Measurements from ENCODE around the gene RNF112.
"Not testable (repeated sequence)": the region's sequence is repeated elsewhere in the genome, so short reads cannot be mapped to it uniquely, and the experiment has no call there.

Gene RNF112

DNA sequence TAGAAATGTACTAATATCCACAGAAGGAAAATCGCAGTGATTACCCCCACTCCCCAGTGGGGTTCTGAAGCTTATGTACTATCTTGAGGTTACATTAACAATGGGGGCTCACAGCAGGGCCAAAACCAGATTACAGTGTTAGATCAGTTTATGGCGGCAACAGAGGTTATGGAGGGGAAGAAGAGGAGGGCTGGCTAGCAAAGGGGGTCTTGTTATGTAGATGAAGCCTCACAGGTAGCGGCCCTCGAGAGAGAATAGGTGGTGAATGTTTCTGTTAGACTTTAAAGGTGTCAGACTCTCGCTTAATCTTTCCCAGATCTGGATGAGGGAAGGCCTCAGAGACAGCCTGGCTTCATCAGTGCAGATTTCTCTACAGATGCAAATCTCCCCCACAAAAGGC, 22.2 kb downstream of the RNF112 start:
- Histone ChIP-seq H3K27me3 (replicated peaks) (no peaks in the 10 kb centered on the region), H3K36me3 (replicated peaks) (no peaks in the 10 kb centered on the region), H3K27ac (no peak overlapping the region), H3K4me3 (ENCODE audit: low read depth, low read length) (no peak overlapping the region)
- DNase-seq = no peak
- in situ Hi-C loops (cut with HindIII; ENCODE audit: low pct_ligation_motif_present, low sequenced_read_pairs) = no loop called here
- TF ChIP-seq, protein P1, sequence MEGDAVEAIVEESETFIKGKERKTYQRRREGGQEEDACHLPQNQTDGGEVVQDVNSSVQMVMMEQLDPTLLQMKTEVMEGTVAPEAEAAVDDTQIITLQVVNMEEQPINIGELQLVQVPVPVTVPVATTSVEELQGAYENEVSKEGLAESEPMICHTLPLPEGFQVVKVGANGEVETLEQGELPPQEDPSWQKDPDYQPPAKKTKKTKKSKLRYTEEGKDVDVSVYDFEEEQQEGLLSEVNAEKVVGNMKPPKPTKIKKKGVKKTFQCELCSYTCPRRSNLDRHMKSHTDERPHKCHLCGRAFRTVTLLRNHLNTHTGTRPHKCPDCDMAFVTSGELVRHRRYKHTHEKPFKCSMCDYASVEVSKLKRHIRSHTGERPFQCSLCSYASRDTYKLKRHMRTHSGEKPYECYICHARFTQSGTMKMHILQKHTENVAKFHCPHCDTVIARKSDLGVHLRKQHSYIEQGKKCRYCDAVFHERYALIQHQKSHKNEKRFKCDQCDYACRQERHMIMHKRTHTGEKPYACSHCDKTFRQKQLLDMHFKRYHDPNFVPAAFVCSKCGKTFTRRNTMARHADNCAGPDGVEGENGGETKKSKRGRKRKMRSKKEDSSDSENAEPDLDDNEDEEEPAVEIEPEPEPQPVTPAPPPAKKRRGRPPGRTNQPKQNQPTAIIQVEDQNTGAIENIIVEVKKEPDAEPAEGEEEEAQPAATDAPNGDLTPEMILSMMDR (IDR thresholded peaks at IDR 0.05; ENCODE audit: low read depth, low read length, missing control alignments) = no peak

DNA sequence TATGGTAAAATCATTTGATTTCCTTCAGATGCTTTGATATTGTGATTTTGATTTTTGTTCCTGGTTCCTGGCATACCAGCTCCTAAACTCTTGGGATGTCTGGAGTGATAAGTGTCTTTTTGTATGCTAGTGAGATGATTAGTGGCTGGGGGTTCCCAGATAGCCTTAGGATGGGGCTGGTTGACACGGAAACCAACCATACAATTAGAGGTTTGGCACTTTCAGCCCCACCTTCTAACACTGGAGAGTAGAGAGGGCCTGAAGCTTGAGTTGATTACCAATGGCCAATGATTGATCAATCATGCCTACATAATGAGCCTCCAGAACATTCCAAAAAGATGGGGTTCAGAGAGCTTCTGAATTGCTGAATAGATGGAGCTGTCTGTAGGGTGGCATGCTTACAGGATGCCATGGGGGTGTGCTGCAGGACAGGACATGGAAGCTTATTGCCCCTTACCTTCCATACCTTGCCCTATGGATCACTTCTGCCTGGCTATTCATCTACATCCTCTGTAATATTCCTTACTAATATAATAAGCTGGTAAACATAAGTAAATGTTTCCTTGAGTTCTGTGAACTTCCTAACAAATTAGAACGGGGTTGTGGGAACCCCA, 22.8 kb downstream of the RNF112 start:
- DNase-seq = no peak
- no peak overlapping the region for H3K27ac ChIP-seq
- H3K27me3 ChIP-seq (replicated peaks) = no peaks in the 10 kb centered on the region
- in situ Hi-C loops (cut with HindIII; ENCODE audit: low pct_ligation_motif_present, low sequenced_read_pairs) = no loop called here
- no peak overlapping the region for H3K4me3 ChIP-seq (ENCODE audit: low read depth, low read length)
- TF ChIP-seq, protein P1 (IDR thresholded peaks at IDR 0.05; ENCODE audit: low read depth, low read length, missing control alignments) = no peak
- no peaks in the 10 kb centered on the region for H3K36me3 ChIP-seq (replicated peaks)

DNA sequence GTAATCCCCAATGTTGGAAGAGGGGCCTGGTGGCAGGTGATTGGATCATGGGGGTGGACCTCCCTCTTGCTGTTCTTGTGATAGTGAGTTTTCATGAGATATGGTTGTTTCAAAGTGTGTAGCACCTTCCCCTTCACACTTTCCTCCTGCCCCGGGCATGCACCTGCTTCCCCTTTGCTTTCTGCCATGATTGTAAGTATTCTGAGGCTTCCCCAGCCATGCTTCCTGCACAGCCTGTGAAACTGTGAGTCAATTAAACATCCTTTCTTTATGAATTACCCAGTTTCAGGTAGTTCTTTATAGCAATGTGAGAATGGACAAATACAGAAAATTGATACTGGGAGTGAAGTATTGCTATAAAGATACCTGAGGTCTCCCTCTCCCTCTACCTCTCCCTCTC, 29.4 kb downstream of the RNF112 start:
- Histone ChIP-seq H3K27ac (no peak overlapping the region), H3K36me3 (replicated peaks) (no peaks in the 10 kb centered on the region), H3K27me3 (replicated peaks) (no peaks in the 10 kb centered on the region), H3K4me3 (ENCODE audit: low read depth, low read length) (no peak overlapping the region)
- in situ Hi-C loops (cut with HindIII; ENCODE audit: low pct_ligation_motif_present, low sequenced_read_pairs) = no loop called here
- TF ChIP-seq, protein P1 (IDR thresholded peaks at IDR 0.05; ENCODE audit: low read depth, low read length, missing control alignments) = no peak
- DNase-seq = no peak

DNA sequence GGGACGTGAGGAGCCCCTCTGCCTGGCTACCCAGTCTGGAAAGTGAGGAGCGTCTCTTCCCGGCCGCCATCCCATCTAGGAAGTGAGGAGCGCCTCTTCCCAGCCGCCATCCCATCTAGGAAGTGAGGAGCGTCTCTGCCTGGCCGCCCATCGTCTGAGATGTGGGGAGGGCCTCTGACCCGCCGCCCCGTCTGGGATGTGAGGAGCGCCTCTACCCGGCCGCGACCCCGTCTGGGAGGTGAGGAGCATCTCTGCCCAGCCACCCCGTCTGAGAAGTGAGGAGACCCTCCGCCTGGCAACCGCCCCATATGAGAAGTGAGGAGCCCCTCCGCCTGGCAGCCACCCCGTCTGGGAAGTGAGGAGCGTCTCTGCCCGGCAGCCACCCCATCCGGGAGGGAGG, 30.3 kb downstream of the RNF112 start:
- H3K27ac ChIP-seq; H3K27me3 ChIP-seq (replicated peaks); in situ Hi-C loops (cut with HindIII; ENCODE audit: low pct_ligation_motif_present, low sequenced_read_pairs); DNase-seq; H3K4me3 ChIP-seq (ENCODE audit: low read depth, low read length); H3K36me3 ChIP-seq (replicated peaks): not testable (repeated sequence)

DNA sequence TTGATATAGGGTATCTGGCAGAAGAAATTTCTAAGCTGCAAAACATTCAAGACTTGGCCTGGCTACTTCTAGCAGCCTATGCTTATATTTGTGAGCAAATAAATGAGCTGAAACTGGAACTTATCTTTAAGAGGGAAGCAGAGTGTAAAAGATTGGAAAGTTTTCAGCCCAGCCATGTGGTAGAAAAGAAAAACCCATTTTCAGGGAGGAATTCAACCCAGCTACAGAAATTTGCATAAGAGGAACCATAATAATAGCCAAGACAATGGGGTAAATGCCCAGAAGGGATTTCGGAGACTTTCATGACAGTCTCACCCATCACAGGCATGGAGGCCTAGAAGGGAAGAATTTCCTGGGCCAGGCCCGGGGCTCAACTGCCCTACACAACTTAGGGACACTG, 31.7 kb downstream of the RNF112 start:
- in situ Hi-C loops (cut with HindIII; ENCODE audit: low pct_ligation_motif_present, low sequenced_read_pairs) = no loop called here
- H3K27me3 ChIP-seq (replicated peaks) = no peaks in the 10 kb centered on the region
- no peaks in the 10 kb centered on the region for H3K36me3 ChIP-seq (replicated peaks)
- H3K27ac ChIP-seq = no peak overlapping the region
- no peak overlapping the region for H3K4me3 ChIP-seq (ENCODE audit: low read depth, low read length)
- DNase-seq = no peak
- TF ChIP-seq, protein P1 (IDR thresholded peaks at IDR 0.05; ENCODE audit: low read depth, low read length, missing control alignments) = no peak

DNA sequence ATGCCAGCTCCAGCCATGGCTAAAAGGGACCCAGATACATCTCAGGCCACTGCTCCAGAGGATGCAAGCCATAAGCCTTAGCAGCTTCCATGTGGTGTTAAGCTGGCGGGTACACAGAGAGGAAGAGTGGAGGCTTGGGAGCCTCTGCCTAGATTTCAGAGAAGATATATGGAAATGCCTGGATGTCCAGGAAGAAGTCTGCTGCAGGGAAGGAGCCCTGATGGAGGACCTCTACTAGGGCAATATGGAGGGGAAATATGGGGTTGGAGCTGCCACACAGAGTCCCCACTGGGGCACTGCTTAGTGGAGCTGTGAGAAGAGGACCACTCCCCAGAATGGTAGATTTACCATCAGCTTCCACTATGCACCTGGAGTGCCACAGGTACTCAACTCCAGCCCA, 32.1 kb downstream of the RNF112 start:
- H3K36me3 ChIP-seq (replicated peaks) = no peaks in the 10 kb centered on the region
- in situ Hi-C loops (cut with HindIII; ENCODE audit: low pct_ligation_motif_present, low sequenced_read_pairs) = no loop called here
- H3K27me3 ChIP-seq (replicated peaks) = no peaks in the 10 kb centered on the region
- H3K4me3 ChIP-seq (ENCODE audit: low read depth, low read length) = no peak overlapping the region
- TF ChIP-seq, protein P1 (IDR thresholded peaks at IDR 0.05; ENCODE audit: low read depth, low read length, missing control alignments) = no peak
- DNase-seq = no peak
- no peak overlapping the region for H3K27ac ChIP-seq

Data from brain microvascular endothelial cell (primary cell).